ENCODE results near the gene GALNT10.

Gene GALNT10

DNA sequence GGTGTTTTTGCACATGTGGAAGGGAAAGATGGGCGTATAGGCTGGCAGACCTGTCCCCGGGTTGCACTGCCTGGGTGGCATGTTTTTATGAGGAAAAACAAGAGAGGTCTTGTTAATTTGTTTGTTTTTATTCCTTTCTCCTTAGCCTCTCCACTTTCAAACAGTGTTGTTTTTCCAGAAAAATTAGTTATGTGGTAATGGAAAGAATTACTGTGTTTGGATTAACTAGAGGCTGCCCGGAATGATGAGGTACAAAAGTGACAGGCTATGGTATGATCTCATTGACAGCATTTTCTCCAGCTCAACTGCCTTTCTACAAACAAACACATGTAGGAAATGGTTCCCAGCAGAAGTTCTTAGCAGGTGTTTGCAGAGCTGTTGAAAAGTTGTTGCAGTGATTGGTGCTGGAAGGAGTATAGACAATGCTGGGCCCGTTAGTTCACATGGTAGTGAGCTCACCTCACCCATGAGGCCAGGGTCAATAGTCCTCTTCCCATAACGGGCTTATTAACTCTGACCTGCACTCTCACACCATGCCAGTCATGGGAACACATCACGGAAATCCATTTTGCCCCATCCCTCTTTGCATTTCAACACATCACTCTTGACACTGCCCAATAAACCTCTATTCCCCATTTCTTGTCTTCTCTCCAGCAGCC is 144.0 kb downstream of the GALNT10 start:
- Histone ChIP-seq H4K20me1 (ENCODE audit: control insufficient read depth, insufficient read depth, low read depth, low read length) (no peaks in the 10 kb centered on the region), H3K9me2 (replicated peaks; ENCODE audit: control insufficient read depth, low read length) (no peaks in the 10 kb centered on the region), H3K27ac (ENCODE audit: low read depth, low read length) (no peak overlapping the region), H3K36me3 (ENCODE audit: control insufficient read depth, low read length) (no peaks in the 10 kb centered on the region), H3K4me1 (ENCODE audit: control insufficient read depth, low read length) (no peaks in the 10 kb centered on the region), H3K79me2 (ENCODE audit: control insufficient read depth, low read length) (no peaks in the 10 kb centered on the region), H3K27me3 (ENCODE audit: control insufficient read depth, low read length) (no peaks in the 10 kb centered on the region), H3K9me3 (ENCODE audit: control insufficient read depth, insufficient read depth, low read length) (no peaks in the 10 kb centered on the region), H3K4me3 (ENCODE audit: low read length) (no peak overlapping the region), H3K4me2 (ENCODE audit: low read length) (no peak overlapping the region), H3F3A (ENCODE audit: control insufficient read depth, insufficient read depth) (no peaks in the 10 kb centered on the region)
- no peak for TF ChIP-seq EZH2phosphoT487 (IDR thresholded peaks at IDR 0.05; ENCODE audit: borderline replicate concordance, low read length)
- TF ChIP-seq, protein P1, sequence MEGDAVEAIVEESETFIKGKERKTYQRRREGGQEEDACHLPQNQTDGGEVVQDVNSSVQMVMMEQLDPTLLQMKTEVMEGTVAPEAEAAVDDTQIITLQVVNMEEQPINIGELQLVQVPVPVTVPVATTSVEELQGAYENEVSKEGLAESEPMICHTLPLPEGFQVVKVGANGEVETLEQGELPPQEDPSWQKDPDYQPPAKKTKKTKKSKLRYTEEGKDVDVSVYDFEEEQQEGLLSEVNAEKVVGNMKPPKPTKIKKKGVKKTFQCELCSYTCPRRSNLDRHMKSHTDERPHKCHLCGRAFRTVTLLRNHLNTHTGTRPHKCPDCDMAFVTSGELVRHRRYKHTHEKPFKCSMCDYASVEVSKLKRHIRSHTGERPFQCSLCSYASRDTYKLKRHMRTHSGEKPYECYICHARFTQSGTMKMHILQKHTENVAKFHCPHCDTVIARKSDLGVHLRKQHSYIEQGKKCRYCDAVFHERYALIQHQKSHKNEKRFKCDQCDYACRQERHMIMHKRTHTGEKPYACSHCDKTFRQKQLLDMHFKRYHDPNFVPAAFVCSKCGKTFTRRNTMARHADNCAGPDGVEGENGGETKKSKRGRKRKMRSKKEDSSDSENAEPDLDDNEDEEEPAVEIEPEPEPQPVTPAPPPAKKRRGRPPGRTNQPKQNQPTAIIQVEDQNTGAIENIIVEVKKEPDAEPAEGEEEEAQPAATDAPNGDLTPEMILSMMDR (IDR thresholded peaks at IDR 0.05; ENCODE audit: low read depth, low read length, poor library complexity, severe bottlenecking) = no peak

DNA sequence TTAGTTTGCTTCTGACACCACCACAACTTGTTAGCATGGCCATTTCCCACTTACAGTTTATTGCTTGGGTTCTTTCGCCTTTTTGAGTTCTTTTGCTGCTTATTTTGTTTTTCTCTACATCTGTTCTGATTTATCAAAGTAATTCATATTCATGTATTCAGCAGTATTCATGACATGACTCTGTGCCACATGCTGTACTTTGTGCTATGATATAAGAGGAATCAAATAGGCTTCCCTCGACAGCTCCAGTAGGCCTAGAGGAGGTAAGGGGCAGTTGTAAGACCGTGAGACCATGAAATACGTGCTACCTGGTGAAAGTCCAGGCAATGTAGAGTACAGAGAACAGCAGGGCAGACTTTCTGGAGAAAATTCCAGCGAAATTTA is 144.5 kb downstream of the GALNT10 start:
- Histone ChIP-seq H3K4me1 (ENCODE audit: control insufficient read depth, low read length) (no peaks in the 10 kb centered on the region), H3K4me3 (ENCODE audit: low read length) (no peak overlapping the region), H3K4me2 (ENCODE audit: low read length) (no peak overlapping the region), H4K20me1 (ENCODE audit: control insufficient read depth, insufficient read depth, low read depth, low read length) (no peaks in the 10 kb centered on the region), H3K9me3 (ENCODE audit: control insufficient read depth, insufficient read depth, low read length) (no peaks in the 10 kb centered on the region), H3K9me2 (replicated peaks; ENCODE audit: control insufficient read depth, low read length) (no peaks in the 10 kb centered on the region), H3K36me3 (ENCODE audit: control insufficient read depth, low read length) (no peaks in the 10 kb centered on the region), H3K27ac (ENCODE audit: low read depth, low read length) (no peak overlapping the region), H3K27me3 (ENCODE audit: control insufficient read depth, low read length) (no peaks in the 10 kb centered on the region), H3F3A (ENCODE audit: control insufficient read depth, insufficient read depth) (no peaks in the 10 kb centered on the region), H3K79me2 (ENCODE audit: control insufficient read depth, low read length) (no peaks in the 10 kb centered on the region)
- TF ChIP-seq EZH2phosphoT487 (IDR thresholded peaks at IDR 0.05; ENCODE audit: borderline replicate concordance, low read length) = no peak
- TF ChIP-seq, protein P1 (IDR thresholded peaks at IDR 0.05; ENCODE audit: low read depth, low read length, poor library complexity, severe bottlenecking) = no peak

DNA sequence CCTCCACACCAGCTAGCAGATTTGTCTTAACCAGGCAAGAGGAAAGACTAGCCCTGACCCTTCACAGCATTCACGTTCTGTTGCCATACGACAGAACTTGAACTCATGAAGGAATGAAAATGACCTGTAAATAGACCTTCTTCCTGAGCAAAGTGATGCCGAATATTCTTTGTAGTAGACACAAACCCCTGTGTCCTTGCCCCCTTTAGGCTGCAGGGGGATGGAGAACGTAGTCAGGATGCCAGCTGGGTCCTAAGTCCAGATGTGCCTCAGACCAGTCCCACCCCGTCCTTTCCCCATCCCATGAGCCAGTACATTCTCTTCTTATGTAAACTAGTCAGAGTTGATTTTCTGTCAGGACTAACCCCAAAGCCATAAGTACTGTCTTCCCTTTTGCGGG is 151.1 kb downstream of the GALNT10 start:
- Histone ChIP-seq H3K27ac (ENCODE audit: low read depth, low read length) (no peak overlapping the region), H4K20me1 (ENCODE audit: control insufficient read depth, insufficient read depth, low read depth, low read length) (no peaks in the 10 kb centered on the region), H3K36me3 (ENCODE audit: control insufficient read depth, low read length) (no peaks in the 10 kb centered on the region), H3F3A (ENCODE audit: control insufficient read depth, insufficient read depth) (no peaks in the 10 kb centered on the region), H3K27me3 (ENCODE audit: control insufficient read depth, low read length) (no peaks in the 10 kb centered on the region), H3K9me2 (replicated peaks; ENCODE audit: control insufficient read depth, low read length) (no peaks in the 10 kb centered on the region), H3K9me3 (ENCODE audit: control insufficient read depth, insufficient read depth, low read length) (no peaks in the 10 kb centered on the region), H3K4me1 (ENCODE audit: control insufficient read depth, low read length) (no peaks in the 10 kb centered on the region), H3K4me2 (ENCODE audit: low read length) (no peak overlapping the region), H3K79me2 (ENCODE audit: control insufficient read depth, low read length) (no peaks in the 10 kb centered on the region), H3K4me3 (ENCODE audit: low read length) (no peak overlapping the region)
- no peak for TF ChIP-seq EZH2phosphoT487 (IDR thresholded peaks at IDR 0.05; ENCODE audit: borderline replicate concordance, low read length)
- TF ChIP-seq, protein P1 (IDR thresholded peaks at IDR 0.05; ENCODE audit: low read depth, low read length, poor library complexity, severe bottlenecking) = no peak
